Measurements from ENCODE around the gene VLDLR.

VLDLR gene

DNA sequence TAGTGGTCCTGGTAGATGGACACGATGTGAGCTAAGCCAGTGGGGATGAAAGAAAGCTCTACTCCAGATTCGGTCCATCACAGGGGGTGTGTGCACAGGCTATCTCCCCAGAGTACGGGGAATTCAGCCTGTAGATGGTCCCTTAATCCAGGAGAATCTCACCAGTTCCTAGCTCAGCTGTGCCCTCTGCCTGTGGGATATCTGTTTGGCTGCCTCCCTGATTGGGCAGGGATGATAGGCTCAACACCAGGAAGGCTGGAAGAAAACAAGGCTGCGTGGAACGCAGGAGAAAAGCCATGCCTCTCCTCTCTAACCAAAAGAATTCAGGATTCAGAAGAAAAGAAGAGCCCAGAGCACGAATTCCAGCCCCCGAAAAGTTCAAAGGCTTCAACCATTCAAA, 40.9 kb downstream of the VLDLR start:
- H3K27ac ChIP-seq: no peak overlapping the region

DNA sequence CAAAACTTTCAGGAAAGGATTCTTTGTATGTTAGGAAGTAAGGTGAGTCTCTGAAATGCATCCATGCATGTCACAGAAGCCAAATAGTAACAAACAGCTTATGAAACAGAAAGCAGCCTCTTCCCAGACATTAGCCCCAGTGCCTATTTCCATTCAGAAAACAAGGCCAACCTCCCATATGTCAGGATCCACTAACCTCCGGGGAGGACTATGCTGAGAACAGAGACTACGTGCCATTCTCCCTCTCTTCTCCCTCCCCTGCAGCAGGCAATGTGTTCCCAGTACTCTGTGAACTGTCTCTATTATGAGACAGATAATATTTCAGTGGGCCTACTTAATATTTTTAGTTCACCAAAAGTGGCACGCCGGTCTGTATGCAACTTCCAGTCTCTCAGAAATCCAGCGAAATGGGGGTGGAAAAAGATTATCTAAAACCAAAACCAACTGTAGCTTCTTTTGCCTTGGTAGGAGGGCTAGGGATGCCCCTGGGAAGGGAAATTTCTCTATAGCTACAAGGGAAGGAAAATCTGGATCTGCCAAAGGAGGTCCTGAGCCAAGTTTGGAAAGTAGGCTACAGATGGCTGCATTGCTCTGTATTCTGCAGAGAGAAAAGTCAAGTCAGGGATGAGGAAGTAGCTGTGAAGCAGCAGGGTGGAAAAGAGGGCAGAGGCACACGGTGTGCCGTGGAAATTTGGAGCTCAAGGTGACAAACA, 42.0 kb downstream of the VLDLR start:
- no peak for DNase-seq (ENCODE audit: low spot score)
- Histone ChIP-seq H3K4me3 (no peak overlapping the region), H3K27ac (peak overlapping the region; percentile 36 to 45)
- TF ChIP-seq, protein P1, sequence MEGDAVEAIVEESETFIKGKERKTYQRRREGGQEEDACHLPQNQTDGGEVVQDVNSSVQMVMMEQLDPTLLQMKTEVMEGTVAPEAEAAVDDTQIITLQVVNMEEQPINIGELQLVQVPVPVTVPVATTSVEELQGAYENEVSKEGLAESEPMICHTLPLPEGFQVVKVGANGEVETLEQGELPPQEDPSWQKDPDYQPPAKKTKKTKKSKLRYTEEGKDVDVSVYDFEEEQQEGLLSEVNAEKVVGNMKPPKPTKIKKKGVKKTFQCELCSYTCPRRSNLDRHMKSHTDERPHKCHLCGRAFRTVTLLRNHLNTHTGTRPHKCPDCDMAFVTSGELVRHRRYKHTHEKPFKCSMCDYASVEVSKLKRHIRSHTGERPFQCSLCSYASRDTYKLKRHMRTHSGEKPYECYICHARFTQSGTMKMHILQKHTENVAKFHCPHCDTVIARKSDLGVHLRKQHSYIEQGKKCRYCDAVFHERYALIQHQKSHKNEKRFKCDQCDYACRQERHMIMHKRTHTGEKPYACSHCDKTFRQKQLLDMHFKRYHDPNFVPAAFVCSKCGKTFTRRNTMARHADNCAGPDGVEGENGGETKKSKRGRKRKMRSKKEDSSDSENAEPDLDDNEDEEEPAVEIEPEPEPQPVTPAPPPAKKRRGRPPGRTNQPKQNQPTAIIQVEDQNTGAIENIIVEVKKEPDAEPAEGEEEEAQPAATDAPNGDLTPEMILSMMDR (IDR thresholded peaks at IDR 0.05): no peak

More for the DNA sequence above, 40.9 kb downstream of the VLDLR start:
- TF ChIP-seq, protein P1 (IDR thresholded peaks at IDR 0.05): no peak
- DNase-seq (ENCODE audit: low spot score): no peak
- no peak overlapping the region for H3K4me3 ChIP-seq

DNA sequence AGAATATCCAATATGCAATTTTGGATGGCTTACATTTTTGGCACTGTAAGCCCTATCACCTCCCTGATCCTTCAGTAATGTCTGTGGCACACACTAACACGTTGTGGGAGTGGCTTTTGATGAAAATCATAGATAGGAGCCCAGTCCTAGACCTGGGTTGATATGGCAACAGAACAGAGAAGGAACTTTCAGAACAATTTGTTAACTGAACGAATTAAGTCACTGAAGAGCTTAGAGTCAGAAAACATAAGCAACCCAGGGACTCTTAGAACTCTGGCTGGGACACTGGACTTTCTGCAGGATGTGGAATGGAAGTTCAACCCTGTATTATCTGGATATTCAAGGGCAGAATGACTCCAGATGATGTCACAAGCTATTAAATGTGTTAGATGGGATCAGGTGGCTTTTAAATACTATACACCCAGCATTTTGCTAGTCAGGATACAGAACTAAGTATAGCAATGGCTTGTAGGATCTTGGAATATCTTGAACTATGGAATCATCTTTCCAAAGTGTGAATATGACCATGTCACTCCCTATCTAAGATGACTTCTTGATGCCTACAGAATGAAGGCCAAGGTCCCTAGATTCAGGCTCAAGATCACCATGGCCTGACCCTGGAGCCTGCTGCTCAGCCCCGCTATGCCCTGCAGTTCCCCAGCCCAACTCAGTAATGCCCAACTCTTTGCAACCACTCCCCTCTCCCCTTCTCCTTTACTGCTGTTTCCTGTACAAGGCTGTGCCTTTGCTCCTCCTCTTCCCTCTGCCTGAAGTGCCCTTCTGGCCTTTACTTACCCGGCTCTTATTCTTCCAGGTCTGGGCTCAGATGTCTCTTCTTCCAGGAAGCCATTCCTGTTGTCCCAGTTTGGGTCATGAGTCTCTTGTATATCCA, 42.8 kb downstream of the VLDLR start:
- H3K4me3 ChIP-seq: no peak overlapping the region
- H3K27ac ChIP-seq: peak overlapping the region in 1 of 2 donors; percentile 45
- TF ChIP-seq, protein P1 (IDR thresholded peaks at IDR 0.05): no peak
- no peak for DNase-seq (ENCODE audit: low spot score)

DNA sequence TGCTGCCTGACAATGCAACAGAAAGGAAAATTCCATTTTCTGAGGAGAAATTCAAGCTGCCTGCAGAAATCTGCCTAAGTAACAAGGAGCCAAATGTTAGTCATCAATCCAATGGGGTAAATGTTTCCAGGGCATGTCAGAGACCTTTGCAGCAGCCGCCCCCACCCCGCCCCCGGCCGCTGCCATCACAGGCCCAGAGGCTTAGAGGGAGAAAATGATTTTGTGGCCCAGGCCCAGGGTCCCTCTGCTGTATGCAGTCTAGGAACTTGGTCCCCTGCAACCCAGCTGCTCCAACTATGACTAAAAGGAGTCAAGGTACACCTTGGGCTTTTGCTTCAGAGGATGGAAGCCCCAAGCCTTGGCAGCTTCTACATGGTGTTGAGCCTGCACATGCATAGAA, 45.0 kb downstream of the VLDLR start:
- DNase-seq (ENCODE audit: low spot score): no peak
- TF ChIP-seq, protein P1 (IDR thresholded peaks at IDR 0.05): no peak
- no peak overlapping the region for H3K4me3 ChIP-seq

DNA sequence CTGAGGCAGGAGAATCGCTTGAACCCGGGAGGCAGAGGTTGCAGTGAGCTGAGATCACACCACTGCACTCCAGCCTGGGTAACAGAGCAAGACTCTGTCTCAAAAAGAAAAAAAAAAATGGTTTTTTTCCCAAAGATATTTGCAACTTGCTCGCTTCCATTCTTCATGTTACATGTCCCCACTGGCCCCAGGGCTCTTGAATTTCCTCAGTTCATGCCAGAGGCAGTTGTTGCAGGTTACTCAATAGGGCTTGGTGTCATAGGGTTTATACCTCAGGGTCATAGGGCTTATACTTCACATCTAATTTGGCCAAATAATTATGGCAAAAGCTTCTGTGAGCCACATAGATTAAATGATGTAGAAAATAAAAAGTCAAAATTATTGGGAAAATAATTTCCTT, 51.6 kb downstream of the VLDLR start:
- no peak for DNase-seq (ENCODE audit: low spot score)
- H3K27ac ChIP-seq: no peak overlapping the region
- TF ChIP-seq, protein P1 (IDR thresholded peaks at IDR 0.05): no peak
- H3K4me3 ChIP-seq: no peak overlapping the region

More for the DNA sequence above, 45.0 kb downstream of the VLDLR start:
- H3K27ac ChIP-seq: no peak overlapping the region

DNA sequence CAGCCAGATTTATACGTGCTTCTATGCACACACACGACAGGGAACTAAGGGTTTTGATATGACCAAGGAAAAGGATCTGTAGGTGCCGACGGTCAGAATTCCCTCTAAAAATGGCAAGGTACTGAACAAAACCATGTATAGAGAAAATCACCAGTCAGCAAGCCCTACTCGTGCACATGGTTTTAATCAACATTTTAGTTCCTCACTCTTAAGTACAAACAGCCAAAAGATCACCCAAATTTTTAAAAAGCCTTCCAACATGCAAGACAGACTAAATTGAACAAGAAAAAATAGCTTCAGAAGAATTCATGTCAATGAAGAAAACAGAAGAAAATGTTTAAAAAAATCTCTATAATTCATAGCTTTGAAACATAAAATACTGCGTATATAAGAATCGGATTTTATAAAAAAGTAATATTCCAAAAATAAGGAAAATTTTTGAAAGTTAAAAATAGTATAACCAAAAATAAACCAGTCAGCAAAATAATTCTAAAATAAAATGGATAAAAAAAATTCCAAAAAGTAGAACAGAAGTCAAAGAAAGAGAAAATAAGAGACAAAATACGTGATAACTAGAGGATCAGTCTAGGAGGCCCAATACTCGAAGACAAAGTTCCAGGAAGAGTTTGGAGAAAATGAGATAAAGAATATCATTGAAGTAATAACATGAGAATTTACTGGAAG, 52.7 kb downstream of the VLDLR start:
- TF ChIP-seq, protein P1 (IDR thresholded peaks at IDR 0.05): no peak
- no peak for DNase-seq (ENCODE audit: low spot score)
- no peak overlapping the region for H3K4me3 ChIP-seq
- H3K27ac ChIP-seq: no peak overlapping the region
